ENCODE data around the gene METTL13.
A peak's percentile ranks its signal among the peaks of the same experiment; 100 is the strongest.

METTL13 gene

GRCh38 chr1:171781176-171781875 lies at the start of gene METTL13:
METTL13 (plus strand) TSS chr1:171781660; CDS start chr1:171781968, 308 bp downstream.
- Histone ChIP-seq H3K4me1 (ENCODE audit: control insufficient read depth in 5 of 5, insufficient read depth in 5 of 5, low read length in 5 of 5) (peaks cover 2 to 39% (median 35%) of the 10 kb centered on the region in 5 donors), H3K36me3 (ENCODE audit: control insufficient read depth in 5 of 5, insufficient read depth in 5 of 5, low read length in 5 of 5) (peaks cover 0 to 25% (median 24%) of the 10 kb centered on the region in 5 donors), H3K27ac (ENCODE audit: low read depth, low read length) (peak within 1 kb of the TSS; percentile 86), H3K4me3 (ENCODE audit: low read depth in 1 of 5, low read length in 5 of 5) (peak within 1 kb of the TSS; percentile 79 to 100 (median 96)), H3K27me3 (ENCODE audit: control insufficient read depth in 5 of 5, insufficient read depth in 4 of 5, low read length in 5 of 5) (no peaks in the 10 kb centered on the region), H3K9ac (ENCODE audit: low read length in 5 of 5) (peak within 1 kb of the TSS; percentile 78 to 96 (median 94)), H3K9me3 (ENCODE audit: control insufficient read depth in 5 of 5, low read length in 5 of 5) (no peaks in the 10 kb centered on the region)

- H3K4me3 ChIP-seq (ENCODE audit: low read depth in 1 of 5, low read length in 5 of 5) = no peak overlapping the region
- no peaks in the 10 kb centered on the region for H3K27me3 ChIP-seq (ENCODE audit: control insufficient read depth in 5 of 5, insufficient read depth in 4 of 5, low read length in 5 of 5)
- H3K9ac ChIP-seq (ENCODE audit: low read length in 5 of 5) = no peak overlapping the region
- no peaks in the 10 kb centered on the region for H3K9me3 ChIP-seq (ENCODE audit: control insufficient read depth in 5 of 5, low read length in 5 of 5)
- H3K36me3 ChIP-seq (ENCODE audit: control insufficient read depth in 5 of 5, insufficient read depth in 5 of 5, low read length in 5 of 5) = peaks cover 10 to 28% (median 12%) of the 10 kb centered on the region in 5 donors
- peaks cover 0 to 18% (median 16%) of the 10 kb centered on the region in 5 donors for H3K4me1 ChIP-seq (ENCODE audit: control insufficient read depth in 5 of 5, insufficient read depth in 5 of 5, low read length in 5 of 5)
- H3K27ac ChIP-seq (ENCODE audit: low read depth, low read length) = no peak overlapping the region
These were observed 45.3 kb upstream of the METTL13 start for GRCh38 chr1:171736196-171736595.

GRCh38 chr1:171738911-171739310 lies 42.5 kb upstream of the METTL13 start:
- H3K4me3 ChIP-seq (ENCODE audit: low read depth in 1 of 5, low read length in 5 of 5) = no peak overlapping the region
- H3K9me3 ChIP-seq (ENCODE audit: control insufficient read depth in 5 of 5, low read length in 5 of 5) = no peaks in the 10 kb centered on the region
- no peak overlapping the region for H3K27ac ChIP-seq (ENCODE audit: low read depth, low read length)
- H3K27me3 ChIP-seq (ENCODE audit: control insufficient read depth in 5 of 5, insufficient read depth in 4 of 5, low read length in 5 of 5) = no peaks in the 10 kb centered on the region
- peak overlapping the region in 1 of 5 donors; percentile 6 for H3K9ac ChIP-seq (ENCODE audit: low read length in 5 of 5)
- peaks cover 0 to 37% (median 24%) of the 10 kb centered on the region in 5 donors for H3K4me1 ChIP-seq (ENCODE audit: control insufficient read depth in 5 of 5, insufficient read depth in 5 of 5, low read length in 5 of 5)
- peaks cover 10 to 28% (median 12%) of the 10 kb centered on the region in 5 donors for H3K36me3 ChIP-seq (ENCODE audit: control insufficient read depth in 5 of 5, insufficient read depth in 5 of 5, low read length in 5 of 5)

- Histone ChIP-seq H3K4me1 (ENCODE audit: control insufficient read depth in 5 of 5, insufficient read depth in 5 of 5, low read length in 5 of 5) (peaks cover 0 to 37% (median 24%) of the 10 kb centered on the region in 5 donors), H3K36me3 (ENCODE audit: control insufficient read depth in 5 of 5, insufficient read depth in 5 of 5, low read length in 5 of 5) (peaks cover 10 to 28% (median 12%) of the 10 kb centered on the region in 5 donors), H3K9me3 (ENCODE audit: control insufficient read depth in 5 of 5, low read length in 5 of 5) (no peaks in the 10 kb centered on the region), H3K4me3 (ENCODE audit: low read depth in 1 of 5, low read length in 5 of 5) (no peak overlapping the region), H3K9ac (ENCODE audit: low read length in 5 of 5) (peak overlapping the region in 2 of 5 donors; percentile 6 to 51), H3K27me3 (ENCODE audit: control insufficient read depth in 5 of 5, insufficient read depth in 4 of 5, low read length in 5 of 5) (no peaks in the 10 kb centered on the region), H3K27ac (ENCODE audit: low read depth, low read length) (no peak overlapping the region)
These were observed 41.8 kb upstream of the METTL13 start for GRCh38 chr1:171739656-171740055.

- Histone ChIP-seq H3K27ac (ENCODE audit: low read depth, low read length) (no peak overlapping the region), H3K9ac (ENCODE audit: low read length in 5 of 5) (peak overlapping the region in 4 of 5 donors; percentile 6 to 95 (median 52)), H3K9me3 (ENCODE audit: control insufficient read depth in 5 of 5, low read length in 5 of 5) (no peaks in the 10 kb centered on the region), H3K4me1 (ENCODE audit: control insufficient read depth in 5 of 5, insufficient read depth in 5 of 5, low read length in 5 of 5) (peaks cover 0 to 37% (median 24%) of the 10 kb centered on the region in 5 donors), H3K36me3 (ENCODE audit: control insufficient read depth in 5 of 5, insufficient read depth in 5 of 5, low read length in 5 of 5) (peaks cover 5 to 23% (median 10%) of the 10 kb centered on the region in 5 donors), H3K4me3 (ENCODE audit: low read depth in 1 of 5, low read length in 5 of 5) (peak overlapping the region in 1 of 5 donors; percentile 84), H3K27me3 (ENCODE audit: control insufficient read depth in 5 of 5, insufficient read depth in 4 of 5, low read length in 5 of 5) (no peaks in the 10 kb centered on the region)
These were observed 41.0 kb upstream of the METTL13 start for GRCh38 chr1:171740356-171740863.

GRCh38 chr1:171740987-171741871 lies 40.2 kb upstream of the METTL13 start:
- Histone ChIP-seq H3K9ac (ENCODE audit: low read length in 5 of 5) (peak overlapping the region; percentile 29 to 97 (median 95)), H3K4me1 (ENCODE audit: control insufficient read depth in 5 of 5, insufficient read depth in 5 of 5, low read length in 5 of 5) (peaks cover 0 to 37% (median 24%) of the 10 kb centered on the region in 5 donors), H3K36me3 (ENCODE audit: control insufficient read depth in 5 of 5, insufficient read depth in 5 of 5, low read length in 5 of 5) (peaks cover 2 to 19% (median 6%) of the 10 kb centered on the region in 5 donors), H3K4me3 (ENCODE audit: low read depth in 1 of 5, low read length in 5 of 5) (peak overlapping the region; percentile 75 to 99 (median 94)), H3K27ac (ENCODE audit: low read depth, low read length) (peak overlapping the region; percentile 99), H3K9me3 (ENCODE audit: control insufficient read depth in 5 of 5, low read length in 5 of 5) (no peaks in the 10 kb centered on the region), H3K27me3 (ENCODE audit: control insufficient read depth in 5 of 5, insufficient read depth in 4 of 5, low read length in 5 of 5) (no peaks in the 10 kb centered on the region)

- Histone ChIP-seq H3K4me3 (ENCODE audit: low read depth in 1 of 5, low read length in 5 of 5) (peak within 1 kb of the TSS; percentile 75 to 99 (median 94)), H3K4me1 (ENCODE audit: control insufficient read depth in 5 of 5, insufficient read depth in 5 of 5, low read length in 5 of 5) (peaks cover 0 to 37% (median 24%) of the 10 kb centered on the region in 5 donors), H3K27me3 (ENCODE audit: control insufficient read depth in 5 of 5, insufficient read depth in 4 of 5, low read length in 5 of 5) (no peaks in the 10 kb centered on the region), H3K27ac (ENCODE audit: low read depth, low read length) (peak within 1 kb of the TSS; percentile 99), H3K9me3 (ENCODE audit: control insufficient read depth in 5 of 5, low read length in 5 of 5) (no peaks in the 10 kb centered on the region), H3K9ac (ENCODE audit: low read length in 5 of 5) (peak within 1 kb of the TSS; percentile 93 to 99 (median 97)), H3K36me3 (ENCODE audit: control insufficient read depth in 5 of 5, insufficient read depth in 5 of 5, low read length in 5 of 5) (peaks cover 0 to 13% (median 2%) of the 10 kb centered on the region in 5 donors)
These were observed 39.4 kb upstream of the METTL13 start, which contains the start of gene VAMP4 for GRCh38 chr1:171741872-171742576. VAMP4 (minus strand) TSS chr1:171742065; CDS start chr1:171738414, 3,651 bp downstream.

- Histone ChIP-seq H3K4me3 (ENCODE audit: low read depth in 1 of 5, low read length in 5 of 5) (peak overlapping the region; percentile 75 to 96 (median 89)), H3K27me3 (ENCODE audit: control insufficient read depth in 5 of 5, insufficient read depth in 4 of 5, low read length in 5 of 5) (no peaks in the 10 kb centered on the region), H3K27ac (ENCODE audit: low read depth, low read length) (peak overlapping the region; percentile 99), H3K9ac (ENCODE audit: low read length in 5 of 5) (peak overlapping the region; percentile 93 to 99 (median 97)), H3K36me3 (ENCODE audit: control insufficient read depth in 5 of 5, insufficient read depth in 5 of 5, low read length in 5 of 5) (peaks cover 0 to 8% (median 0%) of the 10 kb centered on the region in 5 donors), H3K9me3 (ENCODE audit: control insufficient read depth in 5 of 5, low read length in 5 of 5) (no peaks in the 10 kb centered on the region), H3K4me1 (ENCODE audit: control insufficient read depth in 5 of 5, insufficient read depth in 5 of 5, low read length in 5 of 5) (peaks cover 0 to 37% (median 24%) of the 10 kb centered on the region in 5 donors)
These were observed 38.9 kb upstream of the METTL13 start for GRCh38 chr1:171742577-171742922.
